H1 (cell line): ENCODE results near the gene PLSCR3. TPM values are rescaled to one million over a fixed set of nuclear protein-coding genes. Genes with fewer than 3 reads are reported as not detected.

ENCODE experiments used
- CTCF ChIA-PET: fragments of 300-600 bp; sonication (Branson Sonifier 250); formaldehyde crosslinking; loops from one replicate; lab custom pipeline; 2021; ENCODE audit not compliant: partially characterized antibody; lab: Charles Lee
- POLR2A ChIA-PET: fragments of 300-600 bp; sonication (Branson Sonifier 250); formaldehyde crosslinking; loops from one replicate; lab custom pipeline; 2021; ENCODE audit warnings: inconsistent platforms; ENCODE audit not compliant: partially characterized antibody; lab: Charles Lee
- DNase-seq, 2 experiments: peaks; one replicate each; pipeline versions ENCODE4 v3.0.0 to v3.0.0-alpha.2; 2010 to 2022; ENCODE audit warnings: low spot score in 2 of 2, low read depth in 1 of 2, mixed read lengths in 1 of 2
- FAIRE-seq: peaks from 2 replicates; lab custom pipeline; 2011; peaks lifted over from hg19 to GRCh38; lab: Jason Lieb, UNC
- H2AFZ ChIP-seq: 2 replicates; pipeline ENCODE4 v1.8.1; 2012; ENCODE audit warnings: low read length, inconsistent platforms
- H2AK5ac ChIP-seq: 2 replicates; pipeline ENCODE4 v1.6.1; 2013; ENCODE audit warnings: low read depth, low read length
- H2BK120ac ChIP-seq: replicated peaks from 2 replicates; pipeline ENCODE3; 2013; ENCODE audit warnings: low read depth, low read length, inconsistent platforms
- H2BK12ac ChIP-seq: 2 replicates; pipeline ENCODE4 v1.6.1; 2013; ENCODE audit warnings: low read depth, low read length
- H2BK15ac ChIP-seq: 2 replicates; pipeline ENCODE4 v1.6.1; 2013; ENCODE audit warnings: low read length
- H2BK20ac ChIP-seq: 2 replicates; pipeline ENCODE4 v1.6.1; 2013; ENCODE audit warnings: low read length
- H2BK5ac ChIP-seq: 2 replicates; pipeline ENCODE4 v1.6.1; 2013; ENCODE audit warnings: low read depth, low read length
- H3K14ac ChIP-seq: 2 replicates; pipeline ENCODE4 v1.6.1; 2013; ENCODE audit warnings: inconsistent platforms; ENCODE audit not compliant: insufficient read length
- H3K18ac ChIP-seq: 2 replicates; pipeline ENCODE4 v1.6.1; 2013; ENCODE audit warnings: low read length; ENCODE audit errors: extremely low read depth
- H3K23ac ChIP-seq: 2 replicates; pipeline ENCODE4 v1.6.1; 2013; ENCODE audit warnings: inconsistent platforms; ENCODE audit not compliant: insufficient read length
- H3K23me2 ChIP-seq: 2 replicates; pipeline ENCODE4 v1.6.1; 2013; ENCODE audit warnings: low read depth, low read length
- H3K27ac ChIP-seq: 2 replicates; pipeline ENCODE4 v1.6.1; 2011; ENCODE audit warnings: low read depth, low read length, inconsistent platforms
- H3K27me3 ChIP-seq, 4 experiments: replicated peaks in 1 of 4; 1 replicate in 1 of 4; 2 replicates in 3 of 4; pipeline versions ENCODE4 v1.6.1 to v1.8.1; 2011 to 2013; ENCODE audit warnings: low read length in 3 of 4, mild to moderate bottlenecking in 3 of 4, inconsistent platforms in 2 of 4, mixed read lengths in 2 of 4, moderate library complexity in 1 of 4; ENCODE audit not compliant: control insufficient read depth in 3 of 4, insufficient read depth in 3 of 4; ENCODE audit errors: extremely low read depth in 1 of 4
- H3K36me3 ChIP-seq, 4 experiments: 2 replicates each; pipeline versions ENCODE4 v1.6.1 to v1.8.1; 2011 to 2013; ENCODE audit warnings: mild to moderate bottlenecking in 4 of 4, low read length in 3 of 4, moderate library complexity in 2 of 4, control low read depth in 1 of 4, inconsistent platforms in 1 of 4; ENCODE audit not compliant: insufficient read depth in 4 of 4, control insufficient read depth in 2 of 4
- H3K4ac ChIP-seq: replicated peaks from 2 replicates; pipeline ENCODE3; 2013; ENCODE audit warnings: low read length, low read depth, mixed read lengths, inconsistent platforms; ENCODE audit not compliant: insufficient read length
- H3K4me1 ChIP-seq, 4 experiments: replicated peaks in 1 of 4; 1 replicate in 1 of 4; 2 replicates in 3 of 4; pipeline versions ENCODE4 v1.6.1 to v1.8.1; 2011 to 2013; ENCODE audit warnings: low read length in 3 of 4, inconsistent platforms in 2 of 4, mixed read lengths in 1 of 4; ENCODE audit not compliant: insufficient read depth in 4 of 4, control insufficient read depth in 3 of 4
- H3K4me2 ChIP-seq, 2 experiments: 2 replicates each; pipeline versions ENCODE4 v1.6.1 to v1.8.1; 2011 to 2013; ENCODE audit warnings: low read depth in 2 of 2, low read length in 2 of 2, control low read depth in 1 of 2, inconsistent platforms in 1 of 2, mild to moderate bottlenecking in 1 of 2; ENCODE audit not compliant: insufficient read depth in 1 of 2
- H3K4me3 ChIP-seq, 4 experiments: fragments of 200-600, 300-600 bp in 1 of 4; sonication (generic), shearing (Covaris generic), sonication (Bioruptor Twin) in 1 of 4; 2 replicates each; pipeline versions ENCODE4 v1.5.1 to v1.8.1; 2011 to 2016; ENCODE audit warnings: low read length in 4 of 4, low read depth in 3 of 4, control low read depth in 2 of 4, inconsistent platforms in 2 of 4, mild to moderate bottlenecking in 2 of 4, mixed read lengths in 1 of 4, moderate library complexity in 1 of 4; ENCODE audit not compliant: insufficient read depth in 2 of 4; ENCODE audit errors: extremely low read depth in 1 of 4
- H3K56ac ChIP-seq: replicated peaks from 2 replicates; pipeline ENCODE3; 2013; ENCODE audit warnings: low read depth, mild to moderate bottlenecking, mixed read lengths, low read length, inconsistent platforms; ENCODE audit not compliant: insufficient read length
- H3K79me1 ChIP-seq: 2 replicates; pipeline ENCODE4 v1.6.1; 2013; ENCODE audit warnings: low read depth, low read length, control low read depth
- H3K79me2 ChIP-seq, 2 experiments: 2 replicates each; pipeline versions ENCODE4 v1.6.1 to v1.8.1; 2012 to 2013; ENCODE audit warnings: low read length in 2 of 2, mild to moderate bottlenecking in 2 of 2, inconsistent platforms in 1 of 2; ENCODE audit not compliant: insufficient read depth in 2 of 2, control insufficient read depth in 1 of 2
- H3K9ac ChIP-seq, 4 experiments: replicated peaks in 1 of 4; 1 replicate in 1 of 4; 2 replicates in 3 of 4; pipeline versions ENCODE4 v1.6.1 to v1.8.1; 2011 to 2013; ENCODE audit warnings: low read depth in 3 of 4, low read length in 3 of 4, control low read depth in 2 of 4, mild to moderate bottlenecking in 2 of 4, moderate library complexity in 2 of 4, inconsistent platforms in 1 of 4; ENCODE audit errors: extremely low read depth in 1 of 4
- H3K9me3 ChIP-seq, 2 experiments: 2 replicates each; pipeline versions ENCODE4 v1.6.1 to v1.8.1; 2012 to 2013; ENCODE audit warnings: mild to moderate bottlenecking in 2 of 2, moderate library complexity in 2 of 2, control low read depth in 1 of 2, inconsistent platforms in 1 of 2, low read depth in 1 of 2, low read length in 1 of 2, mixed read lengths in 1 of 2; ENCODE audit not compliant: insufficient read depth in 2 of 2
- H4K20me1 ChIP-seq, 2 experiments: replicated peaks in 1 of 2; 2 replicates each; pipeline versions ENCODE3 to v1.8.1; 2011 to 2013; ENCODE audit warnings: inconsistent platforms in 2 of 2, low read length in 2 of 2, mild to moderate bottlenecking in 1 of 2; ENCODE audit not compliant: insufficient read depth in 2 of 2, control insufficient read depth in 1 of 2
- H4K5ac ChIP-seq: 2 replicates; pipeline ENCODE4 v1.6.1; 2013; ENCODE audit warnings: low read length, low read depth, mixed read lengths, inconsistent platforms; ENCODE audit not compliant: insufficient read length
- H4K8ac ChIP-seq: 2 replicates; pipeline ENCODE4 v1.8.0; 2013; ENCODE audit warnings: mild to moderate bottlenecking, moderate library complexity, low read length, inconsistent platforms; ENCODE audit not compliant: insufficient read depth; ENCODE audit errors: extremely low read depth
- H4K91ac ChIP-seq: replicated peaks from 2 replicates; pipeline ENCODE3; 2013; ENCODE audit warnings: low read length, mixed read lengths, inconsistent platforms; ENCODE audit not compliant: insufficient read length
- TEAD4 ChIP-seq: IDR thresholded peaks from 2 replicates; pipeline ENCODE4 v1.6.1; 2012; ENCODE audit warnings: low read depth, low read length, inconsistent platforms, mixed read lengths
- WGBS, 2 experiments: shearing (Covaris generic) in 1 of 2; methylation state at CpG; one replicate each; pipeline versions ENCODE4 v1.1.6 to v1.1.7; 2013 to 2015; ENCODE audit warnings: low lambda C conversion rate in 2 of 2, mixed read lengths in 2 of 2, inconsistent platforms in 1 of 2, low coverage in 1 of 2, missing lambda C conversion rate in 1 of 2; ENCODE audit not compliant: insufficient replicate concordance in 2 of 2, insufficient coverage in 1 of 2, insufficient read length in 1 of 2; ENCODE audit errors: extremely low coverage in 1 of 2, missing lambda C conversion rate in 1 of 2; 5-methylcytosine and 5-hydroxymethylcytosine counted together
- polyA plus RNA-seq, 7 experiments: library from polyadenylated mRNA; depleted of rRNA in 3 of 7; stranded (reverse) in 5 of 7; unstranded in 2 of 7; fragments of >200 nt in 5 of 7; fragments of 200-250 nt in 2 of 7; gene quantifications; 1 replicate in 5 of 7; 2 replicates in 1 of 7; 4 replicates in 1 of 7; pipeline versions ENCODE4 v1.2.1 to v1.2.3, GENCODE V29; 2011 to 2013; ENCODE audit warnings: missing spikeins in 2 of 7, mixed read lengths in 2 of 7
- total RNA-seq: library from RNA; stranded (reverse); fragmentation: NEBNext Ultra II Directional; extraction: Animal tissue kit (Norgen Biotek cat#: 25700); gene quantifications from 2 replicates; pipeline ENCODE4 v1.2.1, GENCODE V29; 2021
- TF ChIP-seq, protein P1 (sequence below): IDR thresholded peaks from 2 replicates; pipeline ENCODE4 v1.6.1; 2012; ENCODE audit warnings: inconsistent platforms

PLSCR3 gene
- total and polyA plus RNA-seq, 2 of the 8 experiments (the other 6 are each of a cell fraction or from before 2014, with no cell fraction given) = 36.1 to 38.7 TPM

DNA sequence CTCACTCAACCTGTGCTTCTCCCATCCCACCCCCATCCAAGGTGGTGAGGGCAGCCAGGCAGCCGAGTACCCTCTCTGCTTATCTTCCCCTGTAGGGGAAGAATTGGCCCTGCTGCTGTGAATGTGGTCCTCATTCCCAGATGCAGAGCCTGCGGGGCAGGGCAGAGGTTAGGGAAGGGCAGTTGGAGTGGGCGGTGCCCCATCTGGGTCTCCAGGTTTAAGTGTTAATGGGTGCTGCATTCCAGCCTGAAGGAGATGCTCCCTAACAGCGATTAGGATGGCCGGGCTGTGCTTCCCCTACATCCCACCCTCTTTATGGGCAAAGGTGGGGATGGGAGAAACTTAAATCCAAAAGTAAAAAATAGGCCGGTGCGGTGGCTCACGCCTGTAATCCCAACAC lies 27.2 kb downstream of the PLSCR3 start:
- Histone ChIP-seq H3K4me3 (no peak overlapping the region), H3K4me1 (peaks cover 0 to 11% (median 4%) of the 10 kb centered on the region in 4 experiments; a peak in 5 of 7 replicates), H3K27ac (no peak overlapping the region), H3K4me2 (no peak overlapping the region), H3K79me2 (no peaks in the 10 kb centered on the region), H4K20me1 (no peaks in the 10 kb centered on the region), H4K91ac (no peak overlapping the region), H2BK12ac (peak overlapping the region; percentile 27; the same call in 1 of the 2 replicates), H3K23me2 (no peaks in the 10 kb centered on the region), H2AK5ac (no peak overlapping the region), H3K4ac (peak overlapping the region; percentile 69), H3K56ac (no peak overlapping the region), H3K36me3 (no peaks in the 10 kb centered on the region), H3K9me3 (no peaks in the 10 kb centered on the region), H2BK5ac (no peak overlapping the region), H2BK15ac (no peak overlapping the region), H3K23ac (no peak overlapping the region), H4K8ac (0 out of 2 replicates have a peak overlapping the region, but pooled peaks have one; percentile 68), H3K18ac (no peak overlapping the region; the same call in 1 of the 2 replicates), H2AFZ (no peak overlapping the region), H3K27me3 (no peaks in the 10 kb centered on the region), H3K9ac (peak overlapping the region in 1 of 4 experiments; percentile 32; a peak in 1 of 7 replicates), H2BK120ac (no peak overlapping the region), H3K14ac (no peak overlapping the region), H3K79me1 (no peaks in the 10 kb centered on the region), H2BK20ac (no peak overlapping the region), H4K5ac (no peak overlapping the region)
- DNase-seq = no peak
- CTCF ChIA-PET = interaction anchor here (1.0 to 1.1 kb wide), 2 partner anchors 11 to 19 kb away, joined by 3 read pairs; no protein-coding TSS in a partner anchor
- peak; percentile 54; the same call in 1 of the 2 replicates for TF ChIP-seq TEAD4
- TF ChIP-seq, protein P1, sequence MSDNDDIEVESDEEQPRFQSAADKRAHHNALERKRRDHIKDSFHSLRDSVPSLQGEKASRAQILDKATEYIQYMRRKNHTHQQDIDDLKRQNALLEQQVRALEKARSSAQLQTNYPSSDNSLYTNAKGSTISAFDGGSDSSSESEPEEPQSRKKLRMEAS = no peak
- 63% methylated on average over 7 of the region's 8 CpGs; no CpG with 5 or more reads in 1 of the 2 experiments for WGBS, 2 experiments
- POLR2A ChIA-PET = interaction anchor here (0.8 to 2.7 kb wide), 3 partner anchors 12 to 214 kb away, joined by 3 to 10 read pairs (median 3); partner anchors contain the start of gene TMEM95
- FAIRE-seq = no peak
